Panc1 (cell line): ENCODE results near the gene MEA1. TPM values are rescaled to one million over a fixed set of nuclear protein-coding genes. Genes with fewer than 3 reads are reported as not detected.

Source experiments
- ATAC-seq: fragments of 200-7000 bp; cut with Tn5 transposase; 2 replicates; pipeline ENCODE4 v1.9.1; 2020; ENCODE audit warnings: mild to moderate bottlenecking, moderate library complexity
- BruUV-seq: library from RNA; stranded (reverse); fragments of 400-500 nt; replicated peaks from 2 replicates; lab custom pipeline; 2021; lab: Mats Ljungman, UMichigan
- CTCF ChIA-PET: fragments of 300-600 bp; sonication (Branson Sonifier 250); formaldehyde crosslinking; loops from one replicate; lab custom pipeline; 2022; ENCODE audit warnings: antibody characterized with exemption; lab: Charles Lee
- POLR2A ChIA-PET: fragments of 300-600 bp; sonication (Branson Sonifier 250); formaldehyde crosslinking; loops from one replicate; lab custom pipeline; 2022; ENCODE audit warnings: antibody characterized with exemption; lab: Charles Lee
- DNase-seq: peaks from one replicate; pipeline ENCODE4 v3.0.0-alpha.2; 2010; ENCODE audit warnings: low read depth, low spot score
- H3K27ac ChIP-seq: 2 replicates; pipeline ENCODE4 v1.5.1; 2011; ENCODE audit warnings: mild to moderate bottlenecking, low read length, inconsistent platforms
- H3K27me3 ChIP-seq: fragments of 200-500 bp; sonication (Bioruptor generic); 2 replicates; pipeline ENCODE4 v1.6.0; 2014; ENCODE audit warnings: low read length, inconsistent platforms; ENCODE audit not compliant: control insufficient read depth, insufficient read depth
- H3K36me3 ChIP-seq: fragments of 200-500 bp; sonication (Bioruptor generic); 2 replicates; pipeline ENCODE4 v1.5.1; 2014; ENCODE audit warnings: inconsistent platforms, mild to moderate bottlenecking, low read length, moderate library complexity; ENCODE audit not compliant: control insufficient read depth, insufficient read depth
- H3K4me1 ChIP-seq: 2 replicates; pipeline ENCODE4 v1.5.1; 2011; ENCODE audit warnings: inconsistent platforms, mild to moderate bottlenecking, low read length, moderate library complexity; ENCODE audit not compliant: control insufficient read depth, insufficient read depth
- H3K4me3 ChIP-seq, 2 experiments: 2 replicates each; pipeline ENCODE4 v1.5.1; 2011 to 2012; ENCODE audit warnings: low read depth in 2 of 2, low read length in 2 of 2, mild to moderate bottlenecking in 2 of 2, inconsistent platforms in 1 of 2, moderate library complexity in 1 of 2
- H3K9me3 ChIP-seq: fragments of 200-500 bp; sonication (Bioruptor generic); 2 replicates; pipeline ENCODE4 v1.5.1; 2014; ENCODE audit warnings: low read depth, mild to moderate bottlenecking, inconsistent platforms, low read length, moderate library complexity; ENCODE audit not compliant: control insufficient read depth, insufficient read depth
- CTCF ChIP-seq: fragments of 450-650 bp; IDR thresholded peaks from 2 replicates; pipeline ENCODE4 v1.5.1; 2017; ENCODE audit warnings: mild to moderate bottlenecking
- POLR2AphosphoS5 ChIP-seq: IDR thresholded peaks from 2 replicates; pipeline ENCODE4 v1.6.1; 2012; ENCODE audit warnings: mild to moderate bottlenecking, low read depth, low read length, moderate library complexity
- REST ChIP-seq, 2 experiments: IDR thresholded peaks; 2 replicates each; pipeline ENCODE4 v1.6.1; 2011 to 2012; ENCODE audit warnings: low read depth in 2 of 2, control low read depth in 1 of 2, low read length in 1 of 2, mild to moderate bottlenecking in 1 of 2, moderate library complexity in 1 of 2; ENCODE audit not compliant: insufficient read depth in 1 of 2
- SIN3A ChIP-seq: IDR thresholded peaks from 2 replicates; pipeline ENCODE4 v1.6.1; 2012; ENCODE audit warnings: low read depth, mild to moderate bottlenecking, low read length, moderate library complexity, borderline replicate concordance; ENCODE audit not compliant: insufficient read depth
- TCF7L2 ChIP-seq: IDR thresholded peaks from 2 replicates; pipeline ENCODE4 v1.6.1; 2011; ENCODE audit warnings: mild to moderate bottlenecking, low read depth, low read length, inconsistent platforms
- in situ Hi-C: cut with HindIII; loops from 2 replicates; pipeline ENCODE4 v1.10.0; 2016; ENCODE audit warnings: low sequenced_read_pairs, low pct_unique_long_range_greater_than_20kb
- intact Hi-C: fragments of 100-400 bp; cut with micrococcal nuclease; formaldehyde crosslinking; loops from one replicate; pipeline ENCODE4 v1.10.0; 2022; ENCODE audit not compliant: unreplicated experiment
- total RNA-seq: library from RNA; stranded (reverse); gene quantifications from one replicate; pipeline ENCODE4 v1.2.1, GENCODE V29; 2021; ENCODE audit not compliant: unreplicated experiment

The MEA1 gene
- total RNA-seq, 1 experiment from 2014 or later, result 111 TPM

- ATAC-seq (no peak), DNase-seq (no peak)
- no TSS peak for BruUV-seq
- H3K4me3 ChIP-seq, result no peak overlapping the region
- no peak overlapping the region for H3K27ac ChIP-seq
- no peaks in the 10 kb centered on the region for H3K27me3 ChIP-seq
- no peaks in the 10 kb centered on the region for H3K9me3 ChIP-seq
- TF ChIP-seq SIN3A, result no peak
- no peak for TF ChIP-seq CTCF
- TF ChIP-seq TCF7L2, result no peak
- no peak for TF ChIP-seq REST (IDR thresholded peaks at IDR 0.05; ENCODE audit: insufficient read depth in 1 of 2, low read depth in 2 of 2, low read length in 1 of 2)
- TF ChIP-seq POLR2AphosphoS5, result no peak
- ChIA-PET POLR2A (interaction anchor here (0.6 to 0.9 kb wide), 3 partner anchors 10 to 61 kb away, joined by 3 to 5 read pairs (median 3); no protein-coding TSS in a partner anchor), CTCF (no interaction called here)
- intact Hi-C loops, result no loop called here
- peaks cover 19% of the 10 kb centered on the region for H3K4me1 ChIP-seq
- no peaks in the 10 kb centered on the region for H3K36me3 ChIP-seq
- in situ Hi-C loops, result no loop called here
These were observed 38.7 kb downstream of the MEA1 start for GRCh38 chr6:42974919-42975505.

- intact Hi-C loops (no loop called here), in situ Hi-C loops (no loop called here)
- DNase-seq, result no peak
- no peak overlapping the region for H3K27ac ChIP-seq
- ATAC-seq, result no peak
- peaks cover 15% of the 10 kb centered on the region for H3K4me1 ChIP-seq
- no peaks in the 10 kb centered on the region for H3K27me3 ChIP-seq
- H3K36me3 ChIP-seq, result no peaks in the 10 kb centered on the region
- BruUV-seq, result no TSS peak
- H3K4me3 ChIP-seq, result no peak overlapping the region
- ChIA-PET POLR2A (no interaction called here), CTCF (no interaction called here)
- TF ChIP-seq POLR2AphosphoS5, result no peak
- no peak for TF ChIP-seq REST (IDR thresholded peaks at IDR 0.05; ENCODE audit: insufficient read depth in 1 of 2, low read depth in 2 of 2, low read length in 1 of 2)
- no peak for TF ChIP-seq SIN3A
- TF ChIP-seq CTCF, result no peak
- TF ChIP-seq TCF7L2, result no peak
- no peaks in the 10 kb centered on the region for H3K9me3 ChIP-seq
These were observed 39.8 kb downstream of the MEA1 start for GRCh38 chr6:42973926-42974325.
